ENCODE data around the gene DPYSL5. TPM values are rescaled to one million over a fixed set of nuclear protein-coding genes. Genes with fewer than 3 reads are reported as not detected.

DPYSL5 gene
- total RNA-seq, 1 donor from 2014 or later, result 2.9 TPM

GRCh38 chr2:26969077-26969844 lies 121.3 kb downstream of the DPYSL5 start:
- DNase-seq (ENCODE audit: low read depth) (peak; percentile 75), FAIRE-seq (no peak)
- peak overlapping the region; percentile 56 for H3K27ac ChIP-seq (ENCODE audit: low read depth, low read length)
- H3K79me2 ChIP-seq (ENCODE audit: insufficient read depth, low read length), result no peaks in the 10 kb centered on the region
- H4K20me1 ChIP-seq (ENCODE audit: insufficient read depth, low read length), result peaks cover 19% of the 10 kb centered on the region
- no peak overlapping the region for H3K4me3 ChIP-seq (ENCODE audit: insufficient read depth, low read depth, low read length)
- Mint-ChIP-seq H3K27me3 (ENCODE audit: low read depth, unreplicated experiment) (peaks cover 25% of the 10 kb centered on the region), H3K36me3 (ENCODE audit: low read depth, unreplicated experiment) (no peaks in the 10 kb centered on the region), H3K4me1 (ENCODE audit: low read depth, unreplicated experiment) (peaks cover 18% of the 10 kb centered on the region), H3K4me3 (ENCODE audit: unreplicated experiment) (peak overlapping the region; percentile 72), H3K27ac (ENCODE audit: unreplicated experiment) (peak overlapping the region; percentile 14), H3K9me3 (ENCODE audit: unreplicated experiment) (peaks cover 2% of the 10 kb centered on the region)
- peak overlapping the region; percentile 52 for H3K4me2 ChIP-seq (ENCODE audit: low read length)
- H3K4me1 ChIP-seq (ENCODE audit: insufficient read depth, low read length), result peaks cover 24% of the 10 kb centered on the region
- H2AFZ ChIP-seq (ENCODE audit: low read depth, low read length), result no peak overlapping the region
- peaks cover 9% of the 10 kb centered on the region for H3K27me3 ChIP-seq (ENCODE audit: insufficient read depth, low read length)
- peak overlapping the region; percentile 60 for H3K9ac ChIP-seq (ENCODE audit: low read length)
- TF ChIP-seq CTCF (IDR thresholded peaks at IDR 0.05; ENCODE audit: insufficient read depth, low read depth, low read length) (no peak), EZH2 (IDR thresholded peaks at IDR 0.05; ENCODE audit: insufficient read depth, low read length) (no peak)
- no peaks in the 10 kb centered on the region for H3K36me3 ChIP-seq (ENCODE audit: insufficient read depth, low read length)
- H3K9me3 ChIP-seq (ENCODE audit: insufficient read depth, low read depth, low read length), result no peaks in the 10 kb centered on the region

- peak within 1 kb of the TSS; percentile 85 for H3K4me2 ChIP-seq (ENCODE audit: low read length)
- H3K9ac ChIP-seq (ENCODE audit: low read length), result peak within 1 kb of the TSS; percentile 85
- FAIRE-seq (no peak), DNase-seq (ENCODE audit: low read depth) (peak; percentile 63)
- H2AFZ ChIP-seq (ENCODE audit: low read depth, low read length), result peak within 1 kb of the TSS; percentile 81
- Mint-ChIP-seq H3K27ac (ENCODE audit: unreplicated experiment) (peak within 1 kb of the TSS; percentile 93), H3K27me3 (ENCODE audit: low read depth, unreplicated experiment) (peaks cover 21% of the 10 kb centered on the region), H3K9me3 (ENCODE audit: unreplicated experiment) (peaks cover 2% of the 10 kb centered on the region), H3K4me1 (ENCODE audit: low read depth, unreplicated experiment) (peaks cover 21% of the 10 kb centered on the region), H3K4me3 (ENCODE audit: unreplicated experiment) (peak within 1 kb of the TSS; percentile 94), H3K36me3 (ENCODE audit: low read depth, unreplicated experiment) (peaks cover 3% of the 10 kb centered on the region)
- peak within 1 kb of the TSS; percentile 68 for H3K4me3 ChIP-seq (ENCODE audit: insufficient read depth, low read depth, low read length)
- H3K9me3 ChIP-seq (ENCODE audit: insufficient read depth, low read depth, low read length), result no peaks in the 10 kb centered on the region
- peaks cover 9% of the 10 kb centered on the region for H3K27me3 ChIP-seq (ENCODE audit: insufficient read depth, low read length)
- peaks cover 30% of the 10 kb centered on the region for H4K20me1 ChIP-seq (ENCODE audit: insufficient read depth, low read length)
- TF ChIP-seq CTCF (IDR thresholded peaks at IDR 0.05; ENCODE audit: insufficient read depth, low read depth, low read length) (no peak), EZH2 (IDR thresholded peaks at IDR 0.05; ENCODE audit: insufficient read depth, low read length) (no peak)
- peak within 1 kb of the TSS; percentile 56 for H3K27ac ChIP-seq (ENCODE audit: low read depth, low read length)
- no peaks in the 10 kb centered on the region for H3K36me3 ChIP-seq (ENCODE audit: insufficient read depth, low read length)
- H3K4me1 ChIP-seq (ENCODE audit: insufficient read depth, low read length), result peaks cover 24% of the 10 kb centered on the region
- peaks cover 3% of the 10 kb centered on the region for H3K79me2 ChIP-seq (ENCODE audit: insufficient read depth, low read length)
These were observed 122.5 kb downstream of the DPYSL5 start, which contains the start of gene MAPRE3 for GRCh38 chr2:26970244-26970927. Gene MAPRE3 (plus strand): TSS chr2:26970637. CDS start chr2:27022219, 51,582 bp downstream.

Measured in astrocyte (in vitro differentiated cells and primary cell).